Liver (tissue), 2 donors: Measurements from ENCODE around the gene SECISBP2L.
"Not testable (repeated sequence)": the region's sequence is repeated elsewhere in the genome, so short reads cannot be mapped to it uniquely, and the experiment has no call there.

Experiments used
- CTCF ChIP-seq: fragments of 150-350 bp; IDR thresholded peaks from 2 replicates; pipeline ENCODE4 v1.5.1; 2017; ENCODE audit warnings: improper control_type of control experiment, low read depth, low read length; ENCODE audit not compliant: missing input control
- YY1 ChIP-seq: IDR thresholded peaks from 2 replicates; pipeline ENCODE4 v1.6.1; 2016; ENCODE audit warnings: antibody characterized with exemption, mild to moderate bottlenecking
- donor health status: healthy.

- not testable (repeated sequence) for TF ChIP-seq YY1, CTCF
Measured at GRCh38 chr15:48970926-48971325, 75.3 kb downstream of the SECISBP2L start.
